Liver (tissue), 9 donors: ENCODE data around the gene CHD5. TPM values are rescaled to one million over a fixed set of nuclear protein-coding genes. Genes with fewer than 3 reads are reported as not detected.

Experiments
- DNase-seq: peaks from one replicate; pipeline ENCODE4 v3.0.0-alpha.2; 2017; ENCODE audit warnings: low spot score
- H3K27ac ChIP-seq, 2 donors: one replicate each; pipeline ENCODE4 v1.7.0; 2013; ENCODE audit warnings: inconsistent platforms in 2 of 2, low read length in 2 of 2, control low read depth in 1 of 2, low read depth in 1 of 2, mild to moderate bottlenecking in 1 of 2
- H3K27me3 ChIP-seq, 4 donors: one replicate each; pipeline versions ENCODE4 v1.6.1 to v1.7.0; 2013; ENCODE audit warnings: low read length in 3 of 4, inconsistent platforms in 1 of 4, mild to moderate bottlenecking in 1 of 4, moderate library complexity in 1 of 4; ENCODE audit not compliant: control insufficient read depth in 4 of 4, insufficient read depth in 4 of 4
- H3K36me3 ChIP-seq, 4 donors: one replicate each; pipeline versions ENCODE4 v1.6.1 to v1.7.0; 2013; ENCODE audit warnings: low read length in 3 of 4, mild to moderate bottlenecking in 3 of 4, low read depth in 1 of 4, moderate library complexity in 1 of 4; ENCODE audit not compliant: control insufficient read depth in 4 of 4, insufficient read depth in 3 of 4
- H3K4me1 ChIP-seq, 4 donors: one replicate each; pipeline versions ENCODE4 v1.6.1 to v1.7.0; 2013; ENCODE audit warnings: low read length in 3 of 4, mild to moderate bottlenecking in 3 of 4, moderate library complexity in 1 of 4; ENCODE audit not compliant: control insufficient read depth in 4 of 4, insufficient read depth in 4 of 4
- H3K4me3 ChIP-seq, 3 donors: one replicate each; pipeline versions ENCODE4 v1.6.1 to v1.7.0; 2013; ENCODE audit warnings: low read length in 3 of 3, control low read depth in 1 of 3, low read depth in 1 of 3, mild to moderate bottlenecking in 1 of 3
- H3K9ac ChIP-seq, 2 donors: one replicate each; pipeline ENCODE4 v1.7.0; 2013; ENCODE audit warnings: low read length in 2 of 2, mild to moderate bottlenecking in 2 of 2, moderate library complexity in 2 of 2, control low read depth in 1 of 2, low read depth in 1 of 2
- H3K9me3 ChIP-seq, 4 donors: one replicate each; pipeline versions ENCODE4 v1.6.1 to v1.7.0; 2013; ENCODE audit warnings: low read length in 3 of 4; ENCODE audit not compliant: control insufficient read depth in 4 of 4
- ATF3 ChIP-seq: IDR thresholded peaks from 2 replicates; pipeline ENCODE4 v1.6.1; 2016; ENCODE audit warnings: antibody characterized with exemption
- CTCF ChIP-seq: fragments of 150-350 bp; IDR thresholded peaks from 2 replicates; pipeline ENCODE4 v1.5.1; 2017; ENCODE audit warnings: improper control_type of control experiment, low read depth, low read length; ENCODE audit not compliant: missing input control
- EGR1 ChIP-seq, 2 donors: IDR thresholded peaks; 2 replicates each; pipeline ENCODE4 v1.6.1; 2016 to 2018; ENCODE audit warnings: antibody characterized with exemption in 2 of 2, low read depth in 2 of 2
- FOXA1 ChIP-seq: IDR thresholded peaks from 2 replicates; pipeline ENCODE4 v1.6.1; 2016; ENCODE audit warnings: antibody characterized with exemption
- FOXA2 ChIP-seq: IDR thresholded peaks from 2 replicates; pipeline ENCODE4 v1.6.1; 2016; ENCODE audit warnings: antibody characterized with exemption
- GABPA ChIP-seq, 2 donors: IDR thresholded peaks in 1 of 2; conservative IDR thresholded peaks in 1 of 2; 2 replicates each; pipeline ENCODE4 v1.6.1; 2016; ENCODE audit warnings: antibody characterized with exemption in 2 of 2, mild to moderate bottlenecking in 1 of 2, moderate library complexity in 1 of 2
- HNF4A ChIP-seq, 2 donors: conservative IDR thresholded peaks; 2 replicates each; pipeline ENCODE4 v1.6.1; 2016; ENCODE audit warnings: antibody characterized with exemption in 2 of 2, mild to moderate bottlenecking in 2 of 2
- HNF4G ChIP-seq: IDR thresholded peaks from 2 replicates; pipeline ENCODE4 v1.6.1; 2016; ENCODE audit warnings: antibody characterized with exemption
- JUND ChIP-seq, 2 donors: IDR thresholded peaks; 2 replicates each; pipeline ENCODE4 v1.6.1; 2016; ENCODE audit warnings: antibody characterized with exemption in 2 of 2
- MAX ChIP-seq: IDR thresholded peaks from 2 replicates; pipeline ENCODE4 v1.6.1; 2016; ENCODE audit warnings: antibody characterized with exemption
- NR2F2 ChIP-seq: IDR thresholded peaks from 2 replicates; pipeline ENCODE4 v1.6.1; 2016; ENCODE audit warnings: antibody characterized with exemption
- RAD21 ChIP-seq, 2 donors: IDR thresholded peaks; 2 replicates each; pipeline ENCODE4 v1.6.1; 2016; ENCODE audit warnings: antibody characterized with exemption in 2 of 2, mild to moderate bottlenecking in 2 of 2
- REST ChIP-seq: IDR thresholded peaks from 2 replicates; pipeline ENCODE4 v1.6.1; 2016; ENCODE audit warnings: antibody characterized with exemption, mild to moderate bottlenecking
- SP1 ChIP-seq: IDR thresholded peaks from 2 replicates; pipeline ENCODE4 v1.6.1; 2018; ENCODE audit warnings: antibody characterized with exemption, mild to moderate bottlenecking
- TAF1 ChIP-seq: conservative IDR thresholded peaks from 2 replicates; pipeline ENCODE4 v1.6.1; 2016; ENCODE audit warnings: antibody characterized with exemption, mild to moderate bottlenecking
- ZBTB33 ChIP-seq: IDR thresholded peaks from 2 replicates; pipeline ENCODE4 v1.6.1; 2016; ENCODE audit warnings: antibody characterized with exemption
- WGBS: extraction: QIAGEN DNeasy Blood & Tissue Kit; methylation state at CpG from one replicate; pipeline ENCODE4 v1.1.7; 2013; 5-methylcytosine and 5-hydroxymethylcytosine counted together
- polyA plus RNA-seq, 2 donors: library from polyadenylated mRNA; stranded (reverse) in 1 of 2; unstranded in 1 of 2; fragments of 200-250 nt in 1 of 2; fragments of >200 nt in 1 of 2; fragmentation: Nextera tagmentation in 1 of 2; extraction: Ambion mirVana in 1 of 2; gene quantifications; one replicate each; pipeline versions ENCODE4 v1.2.1 to v1.2.3, GENCODE V29; 2013 to 2015
- total RNA-seq, 2 donors: library from RNA; depleted of rRNA; stranded (reverse); fragments of >200 nt; gene quantifications; one replicate each; pipeline ENCODE4 v1.2.3, GENCODE V29; 2014
- donor health status: healthy.
- donor health status: healthy.
- donor health status: healthy.
- donor health status: healthy.
- donor health status: healthy.

CHD5 gene
- total and polyA plus RNA-seq, 4 donors: under 0.01 to 0.08 TPM; not detected in 2

GRCh38 chr1:6111991-6112689, 68.0 kb downstream of the CHD5 start:
- Histone ChIP-seq H3K9me3 (peaks cover 0 to 2% (median 0%) of the 10 kb centered on the region in 4 donors), H3K27ac (no peak overlapping the region), H3K4me3 (no peak overlapping the region), H3K4me1 (no peaks in the 10 kb centered on the region), H3K27me3 (peaks cover 0 to 3% (median 0%) of the 10 kb centered on the region in 4 donors), H3K36me3 (no peaks in the 10 kb centered on the region), H3K9ac (no peak overlapping the region)
- TF ChIP-seq HNF4G (no peak), EGR1 (IDR thresholded peaks at IDR 0.05; ENCODE audit: low read depth in 2 of 2) (no peak), JUND (IDR thresholded peaks at IDR 0.05) (no peak), RAD21 (IDR thresholded peaks at IDR 0.05) (no peak), ATF3 (no peak), FOXA2 (no peak), REST (no peak), CTCF (no peak), TAF1 (no peak), ZBTB33 (no peak), MAX (no peak), HNF4A (conservative IDR thresholded peaks at IDR 0.05) (no peak), GABPA (IDR thresholded peaks at IDR 0.05 in 1 of 2, conservative IDR thresholded peaks at IDR 0.05 in 1 of 2) (no peak), NR2F2 (no peak), FOXA1 (no peak), SP1 (no peak)
- WGBS: 78% methylated on average over 13 of the region's 13 CpGs
- no peak for DNase-seq
